Activated gamma-delta T cell (primary cell): Measurements from ENCODE around the gene COL28A1.
"Not testable (repeated sequence)": the region's sequence is repeated elsewhere in the genome, so short reads cannot be mapped to it uniquely, and the experiment has no call there.

ENCODE experiments used
- DNase-seq: peaks from one replicate; lab custom pipeline; 2025; lab: John Stamatoyannopoulos, UW

Gene COL28A1

DNA sequence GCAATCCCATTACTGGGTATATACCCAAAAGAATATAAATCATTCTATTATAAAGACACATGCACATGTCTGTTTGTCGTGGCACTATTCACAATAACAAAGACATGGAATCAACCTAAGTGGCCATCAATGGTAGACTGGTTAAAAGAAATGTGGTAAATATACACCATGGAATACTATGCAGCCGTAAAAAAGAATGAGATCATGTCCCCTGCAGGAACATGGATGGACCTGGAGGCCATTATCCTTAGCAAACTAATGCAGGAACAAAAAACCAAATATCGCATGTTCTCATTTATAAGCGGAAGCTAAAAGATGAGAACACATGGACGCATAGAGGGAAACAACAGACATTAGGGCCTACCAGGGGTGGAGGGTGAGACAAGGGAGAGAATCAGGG, 25.9 kb upstream of the COL28A1 start:
- not testable (repeated sequence) for DNase-seq

DNA sequence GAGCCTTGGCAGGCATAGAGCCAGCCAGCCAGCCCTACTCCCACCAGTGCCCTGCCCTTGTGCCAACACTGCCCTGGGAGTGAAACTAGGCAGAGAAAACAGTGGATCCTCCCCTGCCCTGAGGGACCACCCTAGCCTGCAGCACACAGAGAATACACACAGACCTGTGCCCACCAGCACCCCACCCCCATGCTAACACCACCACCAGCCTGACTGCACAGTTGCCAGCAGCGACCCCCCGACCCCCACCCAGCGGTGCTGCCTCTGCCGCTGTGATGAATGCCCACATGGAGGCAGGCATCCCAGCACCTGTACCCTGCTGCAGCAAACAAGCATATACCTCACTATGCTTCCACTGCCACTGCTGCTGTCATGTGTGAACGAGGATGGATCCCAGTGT, 21.6 kb upstream of the COL28A1 start:
- no peak for DNase-seq

DNA sequence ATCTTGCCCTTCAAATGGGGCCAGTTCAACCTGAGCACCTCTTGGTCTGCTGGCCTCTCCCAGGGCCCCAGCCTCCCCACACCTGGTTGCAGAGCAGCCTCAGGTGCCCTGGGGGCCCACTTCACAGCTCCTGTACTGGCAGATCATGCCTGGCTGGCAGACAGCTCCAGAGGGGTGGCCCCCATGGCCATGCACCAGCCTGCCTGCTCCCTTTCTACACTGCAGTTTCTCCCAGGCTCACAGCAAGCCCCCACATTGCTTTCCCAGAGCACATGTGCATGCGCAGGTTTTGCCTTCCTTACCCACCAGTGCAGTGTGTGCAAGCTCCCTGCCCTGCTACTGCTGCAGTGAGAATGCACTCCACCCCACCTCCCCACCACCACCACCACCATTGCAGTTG, 21.2 kb upstream of the COL28A1 start:
- no peak for DNase-seq

DNA sequence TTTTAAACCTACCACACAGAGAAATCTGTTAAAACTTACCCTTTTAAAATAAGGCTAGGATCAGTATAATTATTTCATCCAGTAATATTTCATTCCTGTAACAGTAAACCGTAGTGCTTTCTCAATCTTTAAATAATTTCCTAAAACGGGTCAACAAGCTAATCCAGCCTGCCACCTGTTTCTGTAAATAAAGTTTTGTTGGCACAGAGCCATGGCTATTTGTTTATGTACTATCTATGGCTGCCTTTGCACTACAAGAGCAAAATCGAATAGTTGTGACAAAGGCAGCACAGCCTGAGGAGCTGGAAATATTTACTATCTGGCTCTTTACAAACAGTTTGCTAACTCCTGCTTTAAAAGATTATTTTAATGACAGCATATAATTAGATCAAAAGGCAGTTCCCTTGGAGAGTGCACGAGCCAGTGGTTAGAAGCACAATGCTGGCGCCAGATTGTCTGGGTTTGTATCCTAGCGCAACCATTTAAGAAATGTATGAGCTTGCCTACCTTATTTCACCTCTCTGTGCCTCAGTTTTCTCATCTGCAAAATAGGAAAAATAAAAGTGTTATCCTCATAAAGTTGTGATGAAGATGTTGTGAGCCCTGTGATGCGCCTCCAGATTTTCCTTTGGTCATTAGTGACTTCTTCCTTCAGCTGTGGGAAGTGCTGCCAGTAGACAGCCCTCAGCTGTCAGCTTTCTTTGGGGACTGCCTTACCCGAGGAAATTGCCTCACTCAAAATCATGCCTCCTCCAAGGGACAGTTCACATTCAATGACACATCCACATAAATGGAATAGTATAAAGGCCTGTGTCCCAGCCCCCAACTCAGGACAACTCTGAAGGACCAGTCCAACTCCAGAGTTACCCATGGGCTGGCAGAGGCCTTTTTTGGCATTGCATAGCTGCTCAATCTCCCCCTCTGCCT, 19.2 kb upstream of the COL28A1 start:
- DNase-seq, result no peak

DNA sequence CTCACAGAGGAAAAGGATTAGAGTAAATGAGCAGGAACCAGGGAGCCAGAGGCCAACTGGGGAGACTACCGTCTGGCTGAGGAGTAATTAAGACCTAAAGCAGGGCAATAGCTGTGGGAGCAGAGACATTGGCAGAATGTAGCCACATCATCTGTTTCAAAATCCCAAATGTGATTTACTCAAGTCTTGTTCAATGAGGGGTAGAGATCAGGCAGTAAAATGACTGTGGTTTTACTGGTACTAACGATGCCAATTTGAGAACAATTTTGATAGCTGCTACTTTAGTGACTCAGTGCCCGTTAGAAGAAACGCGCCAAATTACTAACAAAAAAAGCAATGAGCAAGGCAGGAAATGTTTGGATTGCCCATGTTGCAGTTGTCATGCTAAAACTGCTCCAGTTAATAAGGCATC, 18.4 kb upstream of the COL28A1 start:
- no peak for DNase-seq

DNA sequence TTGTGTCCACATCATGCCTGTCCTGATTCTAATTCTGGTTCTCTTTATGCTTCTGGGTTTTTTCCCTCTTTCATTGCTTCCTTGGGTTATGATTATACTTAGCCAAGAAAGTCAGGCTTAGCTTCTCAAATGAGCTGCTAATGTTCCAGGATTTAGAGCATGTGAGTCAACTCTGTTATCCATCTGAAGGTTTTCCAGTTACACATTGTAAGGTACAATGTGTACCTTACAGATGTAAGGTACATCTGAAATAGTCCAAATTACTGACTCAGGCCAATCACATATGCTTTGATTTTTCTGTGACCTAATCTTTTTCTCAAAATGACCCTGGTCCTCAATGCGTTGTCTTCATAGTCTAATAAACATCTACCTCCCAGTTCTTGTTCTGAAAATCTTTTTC, 17.7 kb upstream of the COL28A1 start:
- no peak for DNase-seq

DNA sequence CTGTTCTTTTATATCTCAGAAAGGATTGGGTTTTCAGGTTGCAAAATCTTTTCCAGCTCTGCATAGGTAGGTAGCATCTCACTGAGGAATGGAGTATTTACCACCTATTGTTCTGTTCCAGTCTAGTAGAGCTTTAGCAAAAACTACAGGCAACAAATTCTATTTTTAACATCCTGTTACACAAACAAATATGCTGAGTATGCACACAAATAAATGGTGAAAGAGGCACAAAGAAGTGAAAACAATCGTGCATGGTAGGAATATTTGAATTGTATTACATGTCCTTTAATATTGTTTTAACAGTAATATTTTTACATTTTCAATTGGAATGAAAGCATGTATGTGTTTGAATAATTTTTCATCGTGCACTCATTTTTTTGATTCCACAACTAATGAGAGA, 16.5 kb upstream of the COL28A1 start:
- DNase-seq, result no peak

DNA sequence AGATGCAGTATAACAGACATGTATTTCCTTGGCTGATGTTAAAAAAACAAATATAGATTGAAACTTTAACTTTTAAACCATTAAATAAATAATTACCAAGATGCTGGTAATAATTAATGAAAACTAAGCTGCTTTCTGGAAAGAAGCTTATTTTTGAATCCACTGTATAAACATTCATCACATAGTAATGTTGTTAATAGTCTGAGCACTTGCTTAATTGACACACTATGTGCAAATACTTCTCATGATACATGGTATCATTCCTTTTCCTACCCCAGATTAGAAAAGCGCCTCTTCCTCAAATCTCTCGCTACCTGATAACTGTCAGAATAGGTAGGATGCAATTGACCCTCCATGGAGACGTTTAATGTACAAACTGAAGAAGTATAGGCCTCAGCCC, 15.0 kb upstream of the COL28A1 start:
- DNase-seq, result no peak

DNA sequence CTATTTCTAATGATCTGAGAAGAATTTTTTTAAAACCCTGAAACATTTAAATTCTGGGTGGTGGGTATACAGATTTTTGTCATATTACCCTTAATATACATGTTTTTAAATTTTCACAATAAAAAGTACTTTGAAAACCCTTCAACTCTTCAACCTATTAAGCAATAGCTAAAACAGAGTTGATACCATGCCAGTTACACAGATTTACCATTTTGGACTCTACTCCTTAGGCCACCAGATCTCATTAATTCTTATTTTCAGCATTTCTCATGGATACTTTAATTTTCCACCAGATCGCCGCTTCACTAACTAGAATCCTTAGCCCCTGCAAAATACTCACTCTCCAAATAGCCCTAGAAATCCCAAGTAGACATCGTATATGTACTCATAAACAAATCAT, 12.7 kb upstream of the COL28A1 start:
- DNase-seq, result no peak

DNA sequence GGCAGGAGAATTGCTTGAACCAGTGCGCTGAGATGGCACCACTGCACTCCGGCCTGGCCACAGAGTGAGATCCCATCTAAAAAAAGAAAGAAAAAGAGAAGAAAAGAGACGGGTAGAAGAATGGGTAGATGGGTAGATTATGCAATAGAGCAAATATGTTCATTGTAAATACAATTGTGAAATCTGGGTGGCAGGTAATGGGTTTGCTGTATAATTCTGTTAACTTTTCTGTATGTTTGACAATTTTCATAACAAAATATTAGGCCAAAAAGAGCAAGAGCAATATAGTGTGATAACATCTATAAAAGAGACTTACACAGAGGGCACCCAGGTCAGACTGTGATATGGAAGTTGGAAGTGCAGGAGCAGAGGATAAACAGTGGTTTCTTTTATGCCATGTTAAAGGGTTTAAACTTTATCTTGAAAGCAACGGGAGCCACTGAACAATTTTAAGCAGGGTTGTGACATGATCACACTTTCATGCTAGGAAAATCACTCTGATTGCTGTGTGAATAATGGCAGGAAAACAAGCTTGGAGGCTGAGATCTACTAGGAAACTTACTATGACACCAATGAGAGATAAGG, 6.7 kb upstream of the COL28A1 start:
- no peak for DNase-seq

DNA sequence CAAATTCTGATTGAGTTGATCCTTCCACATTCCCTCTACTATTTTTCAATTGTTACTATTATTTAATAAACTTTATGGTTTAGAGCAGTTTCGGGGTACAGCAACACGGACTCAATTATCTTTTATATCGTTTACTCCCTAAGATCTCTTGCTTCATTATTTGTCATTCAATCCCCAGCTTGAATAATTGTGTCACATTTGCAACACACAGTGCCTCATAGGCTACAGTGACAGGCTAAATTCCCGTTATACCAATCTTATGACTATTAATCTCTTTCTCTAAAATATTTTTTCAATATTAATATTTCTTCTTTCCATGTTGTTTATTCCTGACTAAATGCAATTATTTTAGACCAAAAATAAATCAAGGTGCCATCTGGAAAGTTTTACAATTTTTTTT, 4.0 kb upstream of the COL28A1 start:
- no peak for DNase-seq

DNA sequence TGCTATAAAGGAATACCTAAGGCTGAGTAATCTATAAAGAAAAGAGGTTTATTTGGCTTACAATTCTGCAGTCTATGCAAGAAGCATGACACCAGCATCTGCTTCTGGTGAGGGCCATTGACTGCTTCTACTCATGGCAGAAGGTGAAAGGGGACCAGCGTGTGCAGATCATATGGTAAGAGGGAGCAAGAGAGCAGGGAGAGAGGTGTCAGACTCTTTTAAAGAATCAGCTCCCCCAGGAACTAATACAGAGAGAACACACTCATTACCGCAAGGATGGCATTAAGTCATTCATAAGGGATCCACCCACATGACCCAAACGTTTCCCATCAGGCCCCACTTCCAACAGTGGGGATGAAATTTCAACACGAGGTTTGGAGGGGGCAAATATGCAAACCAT, 3.5 kb upstream of the COL28A1 start:
- no peak for DNase-seq

DNA sequence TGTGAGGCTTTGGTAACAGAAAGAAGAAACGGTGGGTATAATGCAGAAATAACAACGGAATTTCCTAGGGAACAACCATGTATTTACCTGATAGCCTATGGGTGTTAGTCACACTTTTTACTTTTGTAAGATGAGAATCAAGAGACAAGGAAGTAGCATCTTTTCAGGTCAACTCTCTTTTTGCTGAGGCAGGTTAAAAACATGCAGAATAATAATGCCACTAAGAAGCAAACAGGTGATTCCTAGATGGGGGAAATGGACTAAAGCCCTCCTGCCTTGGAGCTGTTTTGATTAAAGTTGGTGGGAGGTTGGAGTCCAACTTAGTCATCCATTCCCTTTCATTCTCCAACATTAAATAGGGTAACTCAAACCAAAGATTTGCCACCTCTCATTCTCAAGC, 2.0 kb upstream of the COL28A1 start:
- DNase-seq, result no peak

DNA sequence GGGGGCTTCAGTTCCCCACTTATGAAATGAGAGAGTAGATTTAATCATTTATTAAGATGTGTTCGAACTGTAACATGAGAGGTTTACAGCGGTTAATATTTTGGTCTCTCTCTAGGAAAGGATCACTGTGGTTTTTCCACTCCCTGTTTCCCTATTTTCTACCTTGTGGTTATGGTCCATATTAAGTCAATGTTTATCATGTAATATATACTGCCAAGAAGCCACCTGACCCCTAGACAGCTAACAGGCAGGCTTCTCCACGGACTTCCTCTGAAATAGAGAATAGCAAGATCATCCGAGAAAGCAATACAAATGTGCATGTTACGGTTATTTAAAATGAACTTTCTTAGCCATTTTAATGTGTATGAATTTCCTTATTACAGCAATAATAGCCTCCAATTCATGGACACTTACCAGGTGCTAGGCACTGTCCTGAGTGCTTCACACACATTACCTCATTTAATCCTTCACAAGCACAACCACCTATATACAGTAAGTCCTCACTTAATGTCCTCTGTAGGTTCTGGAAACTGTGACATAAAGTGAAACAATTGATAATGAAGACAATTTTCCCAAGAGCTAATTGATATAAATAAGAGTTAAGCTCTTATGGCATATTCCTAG, 835 bp upstream of the COL28A1 start:
- DNase-seq, result no peak

DNA sequence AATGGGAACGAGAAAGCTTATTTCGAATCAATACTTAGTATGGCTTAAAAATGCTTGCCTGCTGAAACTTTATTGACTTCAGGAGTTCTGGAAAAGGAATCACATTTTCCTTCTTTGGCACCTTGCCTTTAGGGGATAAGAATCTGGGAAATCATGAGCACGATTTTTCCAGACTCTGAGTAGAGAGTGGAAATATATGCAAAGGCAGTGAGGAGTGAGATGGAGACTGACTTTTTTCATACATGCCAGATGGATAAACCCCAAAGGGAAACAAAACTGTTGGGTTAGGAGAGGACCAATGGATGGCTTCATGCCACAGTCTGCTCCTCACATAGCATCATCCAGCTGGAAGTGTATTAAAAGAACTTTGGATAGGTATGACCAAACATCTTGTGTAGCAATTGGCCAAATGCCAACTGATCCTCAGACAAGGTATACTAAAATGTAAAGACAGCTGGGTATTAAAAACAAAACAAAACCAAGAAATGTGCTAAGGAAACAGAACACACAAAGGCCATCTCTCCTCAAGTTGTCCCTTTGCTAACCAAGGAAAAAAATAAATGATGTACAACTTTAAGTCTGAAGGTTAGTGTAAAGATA, 1.7 kb downstream of the COL28A1 start:
- no peak for DNase-seq

DNA sequence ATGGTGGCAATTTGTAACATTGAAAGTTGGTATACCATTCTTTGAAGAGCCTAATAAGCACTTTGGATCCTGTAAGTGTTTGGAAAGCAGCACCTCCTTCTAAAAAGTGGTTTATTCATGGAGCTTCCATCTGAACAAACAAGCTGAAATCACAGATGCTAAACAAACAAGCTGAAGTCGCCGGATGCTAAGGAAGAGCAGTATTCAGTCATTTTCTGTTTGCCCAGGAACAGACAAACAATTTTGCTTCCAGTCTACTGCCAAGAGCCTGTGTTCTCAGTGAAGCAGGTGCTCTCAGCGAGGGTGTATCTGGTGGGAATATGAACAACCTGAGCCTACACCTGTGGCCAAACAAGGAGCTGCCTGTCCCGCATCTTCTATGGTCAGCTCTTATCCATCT, 6.3 kb downstream of the COL28A1 start:
- no peak for DNase-seq

DNA sequence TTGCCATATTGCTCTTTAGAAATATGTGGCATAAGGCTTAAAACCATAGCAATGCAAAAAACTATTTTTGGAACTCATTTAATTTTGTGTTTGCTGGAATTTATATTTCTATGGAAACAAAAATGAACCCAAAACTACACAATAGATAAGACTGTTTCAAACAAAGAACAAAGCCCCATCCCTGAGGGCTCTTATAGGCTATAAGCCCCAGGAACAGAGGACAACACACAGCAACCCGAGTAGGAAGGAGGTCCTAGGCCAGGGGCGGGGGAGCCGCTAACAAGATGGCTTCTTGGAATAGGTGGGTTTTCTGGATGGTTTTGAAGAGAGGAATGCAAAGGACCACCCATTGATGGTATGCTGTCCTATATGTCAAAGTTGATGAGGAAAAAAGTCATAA, 8.6 kb downstream of the COL28A1 start:
- DNase-seq, result no peak

DNA sequence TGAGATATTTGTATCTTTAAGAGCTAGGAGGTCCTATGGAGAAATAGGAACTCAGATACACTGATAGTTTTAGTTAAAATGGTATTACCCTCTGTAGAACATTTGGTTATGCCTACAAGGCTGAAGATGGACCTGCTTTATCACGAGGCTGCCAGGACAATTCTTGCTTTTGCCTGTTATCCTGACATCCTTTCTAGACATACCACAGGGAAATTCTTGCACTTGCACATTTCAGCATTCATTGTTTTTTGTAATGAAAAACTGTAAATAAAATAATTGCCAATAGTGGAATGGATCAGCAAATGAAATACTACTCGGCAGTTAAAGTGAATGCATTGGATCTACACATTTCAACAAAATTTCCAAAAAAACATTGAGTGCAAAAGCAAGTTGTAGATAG, 9.7 kb downstream of the COL28A1 start:
- no peak for DNase-seq

DNA sequence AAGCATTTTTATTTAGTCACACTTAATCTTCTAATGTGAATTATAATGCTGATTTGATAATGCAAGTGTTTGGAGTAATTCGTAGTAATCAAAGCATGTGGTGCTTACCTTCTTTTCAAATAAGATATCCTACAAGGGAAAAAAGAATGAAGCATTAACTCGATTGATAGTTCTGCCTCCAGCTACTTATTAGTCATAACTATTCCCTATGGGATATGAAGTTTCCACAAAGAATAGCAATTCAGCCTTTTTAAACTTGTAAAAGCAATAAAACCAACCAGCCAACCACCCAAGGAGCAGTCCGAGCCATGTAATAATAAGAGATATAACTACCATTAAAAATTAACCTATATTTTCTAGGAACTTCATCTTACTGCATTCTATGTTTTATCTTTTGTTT, 11.6 kb downstream of the COL28A1 start:
- DNase-seq, result no peak

DNA sequence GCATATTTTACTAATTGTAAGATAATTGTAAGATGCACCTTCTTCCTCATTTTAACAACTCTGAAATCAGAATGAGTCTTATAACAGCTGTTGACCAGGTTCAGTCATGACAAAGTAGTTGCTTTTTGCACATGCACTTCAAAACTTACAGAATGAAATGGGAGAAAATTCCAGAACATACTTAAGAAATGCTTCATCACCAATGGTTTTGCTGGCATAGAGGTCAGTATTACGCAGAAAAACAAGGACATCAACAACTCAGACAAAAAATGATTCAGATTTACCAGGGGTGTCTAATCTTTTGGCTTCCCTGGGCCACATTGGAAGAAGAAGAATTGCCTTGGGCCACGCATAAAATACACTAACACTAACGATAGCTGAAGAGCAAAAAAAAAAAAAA, 13.3 kb downstream of the COL28A1 start:
- no peak for DNase-seq

DNA sequence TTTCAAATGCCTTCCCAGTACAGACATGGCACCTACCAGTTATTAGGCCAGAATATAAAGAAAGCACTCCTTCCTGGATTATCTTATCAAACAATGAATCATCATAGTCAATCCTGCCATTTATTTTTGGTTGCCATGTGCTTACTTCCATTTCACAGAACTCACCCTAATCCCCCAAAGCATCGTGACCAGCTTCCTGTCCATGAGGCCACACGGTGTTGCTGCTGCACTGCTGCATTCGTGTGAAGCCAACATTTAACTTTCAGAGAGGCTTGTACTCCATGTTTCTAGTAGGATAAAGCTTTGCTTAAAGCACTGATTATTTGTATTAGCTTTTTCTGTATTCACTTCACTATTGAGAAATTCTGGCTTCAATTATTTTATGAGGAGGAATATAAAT, 14.4 kb downstream of the COL28A1 start:
- DNase-seq, result no peak

DNA sequence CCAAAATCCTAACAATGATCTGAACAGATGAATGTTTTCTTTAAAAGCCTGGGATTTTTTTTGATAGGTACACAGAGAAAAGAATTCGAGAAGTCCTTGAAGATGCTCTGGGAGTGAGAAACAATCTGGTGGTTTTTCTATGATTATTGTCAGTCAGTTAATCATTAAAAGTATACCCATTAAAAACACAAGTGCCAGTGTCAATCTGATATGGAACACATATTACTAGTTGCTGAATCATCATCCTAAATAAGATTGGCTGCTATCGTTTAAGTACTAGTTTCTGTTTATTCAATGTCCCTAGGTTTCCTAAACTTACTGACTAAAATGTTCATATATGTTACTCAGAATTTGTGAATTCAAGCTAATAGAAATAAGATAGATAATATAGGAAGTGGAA, 16.1 kb downstream of the COL28A1 start:
- DNase-seq, result no peak

DNA sequence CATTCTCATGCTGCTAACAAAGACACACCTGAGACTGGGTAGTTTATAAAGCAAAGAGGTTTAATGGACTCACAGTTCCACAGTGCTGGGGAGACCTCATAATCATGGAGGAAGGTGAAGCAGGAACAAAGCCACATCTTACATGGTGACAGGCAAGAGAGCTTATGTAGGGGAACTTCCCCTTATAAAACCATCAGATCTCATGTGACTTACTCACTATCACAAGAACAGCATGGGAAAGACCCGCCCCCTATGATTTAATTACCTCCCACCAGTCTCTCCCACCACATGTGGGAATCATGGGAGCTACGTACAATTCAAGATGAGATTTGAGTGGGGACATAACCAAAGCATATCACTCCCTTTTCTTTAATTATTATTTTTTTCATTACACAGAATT, 16.6 kb downstream of the COL28A1 start:
- no peak for DNase-seq
